ENCODE data around the gene KIAA1958. TPM values are rescaled to one million over a fixed set of nuclear protein-coding genes. Genes with fewer than 3 reads are reported as not detected.

Gene KIAA1958
- total and polyA plus RNA-seq, 2 experiments from 2014 or later, result 9.4 to 41.7 TPM

- ATAC-seq (no peak), DNase-seq (ENCODE audit: low spot score) (no peak)
- Histone ChIP-seq H3K4me2 (0 out of 2 replicates have a peak overlapping the region, but pooled peaks have one; percentile 22), H3K27me3 (ENCODE audit: insufficient read depth) (no peaks in the 10 kb centered on the region), H3K36me3 (ENCODE audit: insufficient read depth) (no peaks in the 10 kb centered on the region), H2AFZ (no peak overlapping the region), H3K4me1 (ENCODE audit: insufficient read depth) (peaks cover 45% of the 10 kb centered on the region), H3F3A (replicated peaks; ENCODE audit: low read depth) (no peaks in the 10 kb centered on the region; the same call in 1 of the 2 replicates), H3K27ac (ENCODE audit: low read depth) (0 out of 2 replicates have a peak overlapping the region, but pooled peaks have one; percentile 21), H3K9me2 (ENCODE audit: insufficient read depth) (no peaks in the 10 kb centered on the region), H4K20me1 (replicated peaks; ENCODE audit: insufficient read depth) (peaks cover 15% of the 10 kb centered on the region), H3K4me3 (no peak overlapping the region), H3K79me2 (replicated peaks; ENCODE audit: insufficient read depth) (peaks cover 88% of the 10 kb centered on the region)
- H3K9me3 Mint-ChIP-seq, result 0 out of 3 replicates have a peak, but pooled peaks cover 3% of the 10 kb centered on the region
- no peak overlapping the region; the same call in 1 of the 2 replicates for H3K27ac Mint-ChIP-seq
- peaks cover 8% of the 10 kb centered on the region for H3K27me3 Mint-ChIP-seq (ENCODE audit: insufficient read depth, low read depth, poor library complexity)
- TF ChIP-seq NANOG (IDR thresholded peaks at IDR 0.05; ENCODE audit: borderline replicate concordance) (no peak), POLR2AphosphoS5 (IDR thresholded peaks at IDR 0.05; ENCODE audit: low read depth) (no peak), ZNF114 (CRISPR knock-in tag; IDR thresholded peaks at IDR 0.05) (no peak), JUNB (IDR thresholded peaks at IDR 0.05; ENCODE audit: unreplicated experiment) (no peak), CTCF (conservative IDR thresholded peaks at IDR 0.05; ENCODE audit: low read depth in 2 of 2) (no peak), ZNF331 (CRISPR knock-in tag; IDR thresholded peaks at IDR 0.05; ENCODE audit: low read depth) (no peak), STAT1 (IDR thresholded peaks at IDR 0.05; ENCODE audit: unreplicated experiment) (no peak), EZH2phosphoT487 (IDR thresholded peaks at IDR 0.05; ENCODE audit: unreplicated experiment) (no peak), CREB1 (CRISPR knock-in tag; IDR thresholded peaks at IDR 0.05; ENCODE audit: low read depth) (no peak), ZNF462 (CRISPR knock-in tag; IDR thresholded peaks at IDR 0.05) (no peak), ETS1 (IDR thresholded peaks at IDR 0.05) (no peak), EZH2 (IDR thresholded peaks at IDR 0.05; ENCODE audit: low read depth, unreplicated experiment) (no peak)
- TF ChIP-seq, protein P1, sequence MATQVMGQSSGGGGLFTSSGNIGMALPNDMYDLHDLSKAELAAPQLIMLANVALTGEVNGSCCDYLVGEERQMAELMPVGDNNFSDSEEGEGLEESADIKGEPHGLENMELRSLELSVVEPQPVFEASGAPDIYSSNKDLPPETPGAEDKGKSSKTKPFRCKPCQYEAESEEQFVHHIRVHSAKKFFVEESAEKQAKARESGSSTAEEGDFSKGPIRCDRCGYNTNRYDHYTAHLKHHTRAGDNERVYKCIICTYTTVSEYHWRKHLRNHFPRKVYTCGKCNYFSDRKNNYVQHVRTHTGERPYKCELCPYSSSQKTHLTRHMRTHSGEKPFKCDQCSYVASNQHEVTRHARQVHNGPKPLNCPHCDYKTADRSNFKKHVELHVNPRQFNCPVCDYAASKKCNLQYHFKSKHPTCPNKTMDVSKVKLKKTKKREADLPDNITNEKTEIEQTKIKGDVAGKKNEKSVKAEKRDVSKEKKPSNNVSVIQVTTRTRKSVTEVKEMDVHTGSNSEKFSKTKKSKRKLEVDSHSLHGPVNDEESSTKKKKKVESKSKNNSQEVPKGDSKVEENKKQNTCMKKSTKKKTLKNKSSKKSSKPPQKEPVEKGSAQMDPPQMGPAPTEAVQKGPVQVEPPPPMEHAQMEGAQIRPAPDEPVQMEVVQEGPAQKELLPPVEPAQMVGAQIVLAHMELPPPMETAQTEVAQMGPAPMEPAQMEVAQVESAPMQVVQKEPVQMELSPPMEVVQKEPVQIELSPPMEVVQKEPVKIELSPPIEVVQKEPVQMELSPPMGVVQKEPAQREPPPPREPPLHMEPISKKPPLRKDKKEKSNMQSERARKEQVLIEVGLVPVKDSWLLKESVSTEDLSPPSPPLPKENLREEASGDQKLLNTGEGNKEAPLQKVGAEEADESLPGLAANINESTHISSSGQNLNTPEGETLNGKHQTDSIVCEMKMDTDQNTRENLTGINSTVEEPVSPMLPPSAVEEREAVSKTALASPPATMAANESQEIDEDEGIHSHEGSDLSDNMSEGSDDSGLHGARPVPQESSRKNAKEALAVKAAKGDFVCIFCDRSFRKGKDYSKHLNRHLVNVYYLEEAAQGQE (IDR thresholded peaks at IDR 0.05; ENCODE audit: unreplicated experiment), result no peak
- no peak overlapping the region for H3K4me3 Mint-ChIP-seq
- H3K4me1 Mint-ChIP-seq, result peaks cover 56% of the 10 kb centered on the region
- H3K36me3 Mint-ChIP-seq (ENCODE audit: low read depth), result peaks cover under 1% of the 10 kb centered on the region; the same call in 2 of the 3 replicates
Observed at GRCh38 chr9:112552229-112553056, 65.8 kb downstream of the KIAA1958 start.
